SW 1271 (cell line): ENCODE measurements around the gene FAF2.
"Not testable (repeated sequence)": the region's sequence is repeated elsewhere in the genome, so short reads cannot be mapped to it uniquely, and the experiment has no call there.

ENCODE experiments used
- DNase-seq, 2 experiments: peaks; one replicate each; lab custom pipeline; 2025; lab: John Stamatoyannopoulos, UW

The FAF2 gene, protein sequence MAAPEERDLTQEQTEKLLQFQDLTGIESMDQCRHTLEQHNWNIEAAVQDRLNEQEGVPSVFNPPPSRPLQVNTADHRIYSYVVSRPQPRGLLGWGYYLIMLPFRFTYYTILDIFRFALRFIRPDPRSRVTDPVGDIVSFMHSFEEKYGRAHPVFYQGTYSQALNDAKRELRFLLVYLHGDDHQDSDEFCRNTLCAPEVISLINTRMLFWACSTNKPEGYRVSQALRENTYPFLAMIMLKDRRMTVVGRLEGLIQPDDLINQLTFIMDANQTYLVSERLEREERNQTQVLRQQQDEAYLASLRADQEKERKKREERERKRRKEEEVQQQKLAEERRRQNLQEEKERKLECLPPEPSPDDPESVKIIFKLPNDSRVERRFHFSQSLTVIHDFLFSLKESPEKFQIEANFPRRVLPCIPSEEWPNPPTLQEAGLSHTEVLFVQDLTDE

DNA sequence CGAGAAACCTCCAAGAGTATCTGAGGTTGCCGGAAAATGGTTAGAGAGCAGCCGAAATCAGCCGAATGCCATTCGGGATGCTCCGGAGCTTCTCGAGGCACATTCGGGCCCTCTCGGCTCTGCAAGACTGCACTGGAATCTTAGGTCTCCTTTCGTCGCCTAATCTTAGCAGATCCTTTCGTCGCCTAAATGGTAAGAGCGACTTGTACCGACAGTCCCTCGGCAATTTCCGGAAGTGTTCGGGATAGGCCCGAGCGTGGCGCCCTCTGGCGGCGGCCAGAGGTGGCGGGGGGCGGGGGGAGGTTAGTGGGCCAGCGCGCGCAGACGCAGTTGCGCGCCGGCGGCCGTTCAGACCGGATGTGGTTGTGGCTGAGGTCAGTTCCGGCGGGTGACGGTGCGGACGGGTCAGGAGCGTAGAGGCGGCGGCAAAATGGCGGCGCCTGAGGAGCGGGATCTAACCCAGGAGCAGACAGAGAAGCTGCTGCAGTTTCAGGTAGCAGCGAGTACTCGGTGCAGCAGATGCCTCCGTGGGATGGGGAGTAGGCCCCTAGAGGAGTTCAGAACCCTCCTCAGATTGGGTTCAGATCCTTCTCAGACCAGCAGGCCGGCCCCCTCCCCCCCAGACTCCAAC lies at the start of gene FAF2:
TSS of gene FAF2 (plus strand) at position 408 of the 631 bp plus-strand sequence. CDS start at position 431, 23 bp downstream.
- DNase-seq = peak; percentile 98 to 99

DNA sequence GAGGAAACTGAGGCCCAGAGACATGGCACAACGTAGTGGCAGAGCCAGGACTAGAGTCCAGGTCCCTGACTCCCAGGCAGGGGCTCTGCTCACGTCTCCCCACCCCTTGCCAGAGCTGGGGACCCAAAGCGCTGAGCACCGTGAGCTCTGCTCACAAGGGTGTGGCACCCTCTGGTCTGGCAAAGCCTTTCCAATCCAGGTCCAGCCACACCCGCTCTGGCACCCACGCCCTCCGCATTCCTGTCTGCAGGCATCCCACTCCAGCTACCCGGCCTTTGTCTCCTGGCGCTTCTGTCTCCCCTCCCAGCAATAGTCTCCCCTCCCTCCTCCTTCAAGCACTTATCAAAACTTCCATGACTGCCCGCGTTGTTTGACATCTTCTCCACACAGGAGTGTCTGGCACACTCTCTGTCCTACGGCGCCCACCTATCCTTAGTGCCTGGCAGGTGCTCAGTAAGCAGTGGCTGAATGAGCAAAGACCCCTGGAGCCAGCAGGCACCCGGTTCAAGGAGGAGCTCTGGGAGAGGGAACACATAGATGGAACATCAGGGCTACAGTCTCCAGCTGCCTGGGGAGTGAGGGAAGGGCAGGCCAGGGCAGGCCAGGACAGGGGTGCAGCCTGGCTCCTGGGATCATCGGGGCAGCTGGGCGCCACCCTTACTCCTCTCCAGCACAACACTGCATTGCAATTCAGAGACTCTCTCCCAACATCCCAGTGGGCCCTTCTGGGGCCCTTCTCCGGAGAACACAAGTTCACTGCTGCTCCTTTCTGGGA lies 47.6 kb upstream of the FAF2 start:
- no peak for DNase-seq

DNA sequence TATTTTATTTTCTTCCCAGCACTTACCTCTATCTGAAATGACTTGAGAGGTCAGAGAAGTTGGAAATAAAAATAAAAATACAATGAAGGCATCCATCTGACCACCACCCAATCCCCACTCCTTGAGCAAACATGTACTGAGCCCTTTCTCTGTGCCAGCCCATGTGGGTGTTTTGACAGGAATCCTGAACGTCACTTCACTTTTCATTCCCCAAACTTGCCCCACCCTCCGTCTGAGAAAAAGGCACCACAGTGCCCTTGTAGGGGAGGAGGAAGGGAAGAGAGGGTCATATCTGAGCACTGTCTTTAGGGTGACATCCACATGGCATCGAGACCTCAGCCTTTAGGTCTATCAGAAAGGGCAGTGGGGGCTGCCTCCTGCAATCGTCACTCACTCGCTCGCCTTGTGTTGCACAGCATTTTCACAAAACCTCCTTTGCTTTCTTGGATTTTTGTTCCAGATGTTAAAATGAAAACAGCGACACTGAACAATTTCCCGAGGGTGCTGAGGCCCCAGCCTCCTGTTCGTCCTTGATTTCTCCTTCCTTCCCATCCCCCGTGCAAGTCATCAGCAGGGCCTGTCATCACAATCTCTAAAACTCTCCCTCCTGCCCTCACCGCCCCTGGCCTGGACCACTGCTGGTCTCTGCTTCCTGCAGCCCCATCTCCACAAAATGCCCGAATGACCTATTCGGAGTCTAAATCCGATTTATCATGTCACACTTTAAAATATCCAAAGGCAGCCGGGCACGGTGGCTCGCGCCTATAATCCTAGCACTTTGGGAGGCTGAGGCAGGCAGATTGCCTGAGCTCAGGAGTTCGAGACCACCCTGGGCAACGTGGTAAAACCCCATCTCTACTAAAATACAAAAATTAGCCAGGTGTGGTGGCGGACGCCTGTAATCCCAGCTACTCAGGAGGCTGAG lies 46.6 kb upstream of the FAF2 start:
- no peak for DNase-seq

DNA sequence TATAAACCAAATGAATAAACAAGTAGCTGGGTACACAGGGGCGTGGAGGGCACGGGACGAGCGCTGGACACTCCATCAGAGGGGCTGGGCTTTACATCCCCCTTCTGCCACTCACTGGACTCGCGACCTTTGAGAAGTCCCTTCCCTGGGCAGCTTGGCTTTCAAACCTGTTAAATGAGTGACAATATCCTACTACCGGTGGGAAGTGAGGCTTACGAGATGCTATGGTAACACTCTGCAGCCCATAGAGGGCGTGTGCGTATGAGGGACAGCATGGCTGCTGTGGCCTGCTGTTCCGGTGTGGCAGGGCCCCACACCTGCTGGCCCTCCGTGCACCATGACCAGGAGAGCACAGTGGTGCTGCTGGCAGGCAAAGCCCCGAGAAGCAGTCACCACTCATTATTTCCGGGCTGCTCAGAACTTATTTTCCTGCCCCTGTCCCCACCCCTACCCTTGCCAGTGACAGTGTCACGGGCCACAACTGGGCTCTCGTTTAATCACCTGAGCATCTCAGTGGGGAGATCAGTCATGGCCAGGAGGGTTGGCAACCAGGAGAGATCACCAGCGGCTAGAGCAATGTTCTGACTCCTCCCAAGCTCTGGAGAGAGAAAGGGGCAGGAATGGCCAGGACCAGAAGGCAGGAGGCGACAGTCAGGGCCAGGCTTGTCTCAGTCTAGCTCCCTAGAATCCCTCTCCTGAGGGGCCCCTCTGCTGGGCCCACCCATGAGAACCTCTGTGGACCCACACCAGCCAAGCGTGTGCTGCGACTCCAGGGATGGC lies 42.3 kb upstream of the FAF2 start:
- DNase-seq = no peak

DNA sequence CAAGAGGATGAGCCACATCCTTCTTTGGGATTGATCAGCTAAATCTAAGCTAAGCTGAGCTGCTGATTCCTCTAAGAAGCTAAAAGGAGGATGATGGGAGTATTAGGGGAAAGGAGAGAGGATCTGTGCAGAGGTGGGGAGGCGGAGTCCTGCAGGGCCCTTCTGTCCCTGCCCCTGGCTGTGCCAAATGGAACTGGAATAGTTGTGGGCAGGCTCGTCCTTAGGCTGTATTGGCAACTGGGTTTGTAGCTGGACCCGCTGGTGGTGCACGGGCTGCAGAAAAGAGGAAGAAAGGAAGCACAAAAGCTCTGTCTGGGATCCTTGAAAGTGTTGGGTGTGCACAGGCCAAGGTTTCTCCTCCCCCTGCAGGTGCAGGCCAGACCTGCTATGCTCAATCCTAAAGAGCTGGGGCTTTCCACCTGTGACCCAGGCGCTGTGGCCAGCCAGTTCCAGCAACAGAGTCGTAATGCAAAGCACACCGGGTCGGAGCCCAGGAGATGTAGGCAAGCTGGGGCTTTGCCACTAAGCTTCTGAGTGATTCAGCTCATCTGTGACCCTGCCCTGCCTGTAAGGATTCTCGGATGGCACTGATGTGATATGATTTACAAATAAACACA lies 41.6 kb upstream of the FAF2 start:
- no peak for DNase-seq

DNA sequence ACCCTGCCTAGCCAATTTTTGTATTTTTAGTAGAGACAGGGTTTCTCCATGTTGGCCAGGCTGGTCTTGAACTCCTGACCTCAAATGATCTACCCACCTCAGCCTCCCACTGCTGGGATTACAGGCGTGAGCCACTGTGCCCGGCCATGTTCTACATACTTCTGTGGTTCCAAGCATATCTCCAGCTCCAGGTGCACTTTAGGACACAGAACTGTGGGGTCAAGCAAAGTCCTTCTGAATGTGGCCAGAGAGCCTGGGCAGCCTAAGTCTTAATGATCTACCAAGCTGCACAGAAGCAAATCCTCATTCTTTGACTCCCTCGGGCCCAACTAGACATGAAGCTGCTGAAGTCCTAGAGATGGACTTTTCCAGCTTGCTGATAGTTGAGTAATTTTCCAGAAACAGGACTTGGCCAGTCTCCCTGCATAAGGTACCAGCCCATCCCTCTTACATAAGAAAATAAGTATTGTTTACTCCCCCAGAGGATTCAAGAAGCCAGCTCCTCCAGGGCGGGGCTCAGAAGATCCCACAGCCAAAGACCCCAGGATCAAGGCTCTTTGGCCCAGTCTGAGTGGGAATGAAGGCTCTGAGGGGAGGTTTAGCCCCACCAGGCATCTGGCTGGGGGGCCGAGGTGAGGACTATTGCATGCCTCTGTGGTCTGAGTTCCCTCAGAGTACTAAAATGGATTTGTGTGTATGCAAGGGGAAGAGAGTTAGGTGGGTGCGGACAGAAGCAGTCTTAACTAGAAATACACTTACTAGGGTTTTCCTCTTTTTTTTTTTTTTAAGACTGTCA lies 40.5 kb upstream of the FAF2 start:
- DNase-seq = no peak

DNA sequence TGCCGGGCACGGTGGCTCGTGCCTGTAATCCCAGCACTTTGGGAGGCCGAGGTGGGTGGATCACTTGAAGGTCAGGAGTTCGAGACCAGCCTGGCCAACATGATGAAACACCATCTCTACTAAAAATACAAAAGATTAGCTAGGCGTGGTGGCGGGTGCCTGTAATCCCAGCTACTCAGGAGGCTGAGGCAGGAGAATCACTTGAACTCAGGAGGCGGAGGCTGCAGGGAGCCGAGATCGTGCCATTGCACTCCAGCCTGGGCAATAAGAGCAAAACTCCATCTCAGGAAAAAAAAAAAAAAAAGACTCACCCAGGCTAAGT lies 40.0 kb upstream of the FAF2 start:
- DNase-seq = not testable (repeated sequence)

DNA sequence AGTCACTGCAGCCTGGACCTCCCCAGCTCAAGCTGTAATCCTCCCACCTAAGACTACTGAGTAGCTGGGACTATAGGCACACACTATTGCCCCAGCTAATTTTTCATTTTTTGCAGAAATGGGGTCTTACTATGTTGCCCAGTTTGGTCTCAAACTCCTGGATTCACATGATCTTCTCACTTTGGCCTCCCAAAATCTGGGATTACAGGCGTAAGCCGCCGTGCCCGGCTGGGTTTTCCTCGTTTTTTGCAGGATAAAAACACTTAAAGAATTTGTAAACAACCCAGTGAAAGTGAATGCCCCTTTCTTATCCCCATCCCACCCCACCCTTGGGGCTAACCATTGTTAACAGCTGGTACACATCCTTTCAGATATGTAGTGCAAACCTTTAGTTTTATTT lies 39.6 kb upstream of the FAF2 start:
- DNase-seq = no peak

DNA sequence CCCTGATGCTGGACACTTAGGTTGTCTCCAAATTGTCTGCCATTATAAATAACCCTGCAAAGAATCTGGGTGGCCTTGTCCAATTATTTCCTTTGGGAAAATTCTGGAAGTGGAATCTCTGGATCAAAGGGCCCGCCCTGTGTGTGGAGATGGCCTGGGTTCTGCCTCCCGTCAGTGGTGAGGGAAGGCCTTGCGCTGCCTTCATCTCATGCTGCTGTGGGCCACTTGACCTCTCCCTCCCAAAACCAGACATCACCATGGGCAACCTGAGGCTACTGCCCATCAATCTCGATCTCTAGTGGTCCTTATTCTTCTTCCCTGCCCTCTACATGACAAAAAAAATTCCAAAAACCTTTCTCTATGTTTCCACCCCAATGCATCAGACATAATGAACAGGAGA lies 38.4 kb upstream of the FAF2 start:
- no peak for DNase-seq

DNA sequence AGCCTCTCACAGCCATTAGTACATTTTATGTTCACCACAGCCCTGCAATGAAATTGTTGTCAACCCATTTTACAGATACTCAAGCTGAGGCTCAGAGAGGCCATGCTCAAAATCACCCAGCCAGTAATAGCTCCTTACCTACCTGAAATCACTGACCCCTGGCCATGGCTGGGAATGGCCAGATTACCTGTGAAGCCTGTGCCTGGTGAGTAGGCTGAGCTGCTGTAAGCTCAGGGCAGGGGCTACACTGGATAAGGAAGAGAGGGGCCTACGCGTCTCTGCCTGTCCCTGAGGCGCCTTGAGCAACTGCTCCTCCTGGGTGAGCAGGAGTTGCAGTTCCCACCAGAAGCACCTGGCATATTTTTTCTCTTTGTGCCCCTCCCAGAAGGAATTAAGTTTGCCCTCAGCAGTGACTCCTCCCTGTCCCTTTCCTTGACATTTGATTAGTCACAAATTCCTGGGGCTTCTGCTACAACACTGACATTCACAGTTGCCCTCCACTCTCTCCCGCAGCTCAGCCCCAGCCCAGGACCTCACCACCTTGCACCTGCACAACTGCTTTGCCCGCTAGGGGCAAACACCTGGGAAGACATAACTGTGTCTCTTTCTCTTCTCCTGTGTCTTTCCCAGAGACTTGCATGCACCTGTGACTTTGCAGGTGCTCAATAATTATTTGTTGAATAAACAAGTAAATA lies 37.6 kb upstream of the FAF2 start:
- no peak for DNase-seq

DNA sequence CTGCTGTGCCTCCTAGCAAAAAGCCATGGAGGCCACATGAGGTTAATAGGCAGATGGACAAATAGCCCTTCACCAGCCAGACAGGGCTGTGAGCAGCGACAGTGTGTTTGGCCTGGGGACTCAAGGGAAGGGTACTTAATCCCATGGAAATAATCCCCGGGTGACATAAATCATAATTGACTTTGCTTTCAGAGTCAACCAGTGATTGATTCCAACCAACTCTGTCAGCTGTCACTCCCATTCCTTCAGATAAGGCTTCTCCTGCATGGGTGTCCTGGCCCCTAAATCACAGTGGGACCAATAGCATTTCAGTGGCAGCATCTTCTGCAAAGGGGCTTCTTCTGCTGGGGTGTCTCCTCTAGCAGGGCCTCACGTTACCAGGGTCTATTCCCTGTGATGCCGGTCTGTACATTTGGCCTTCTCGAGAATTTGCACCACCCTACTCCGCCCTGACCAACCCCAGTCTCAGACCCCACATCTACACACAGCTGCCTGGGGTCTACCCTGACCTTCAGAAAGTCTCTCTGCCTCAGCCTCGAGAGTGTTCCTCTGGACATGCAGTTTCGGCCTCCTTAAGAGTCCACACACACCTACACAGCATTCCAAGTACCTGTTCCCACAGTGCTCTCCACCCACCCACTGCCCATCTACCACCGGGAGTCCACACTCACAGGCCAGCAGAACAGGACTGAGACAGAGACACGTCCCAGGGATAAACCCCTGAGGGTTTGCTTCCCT lies 35.5 kb upstream of the FAF2 start:
- no peak for DNase-seq

DNA sequence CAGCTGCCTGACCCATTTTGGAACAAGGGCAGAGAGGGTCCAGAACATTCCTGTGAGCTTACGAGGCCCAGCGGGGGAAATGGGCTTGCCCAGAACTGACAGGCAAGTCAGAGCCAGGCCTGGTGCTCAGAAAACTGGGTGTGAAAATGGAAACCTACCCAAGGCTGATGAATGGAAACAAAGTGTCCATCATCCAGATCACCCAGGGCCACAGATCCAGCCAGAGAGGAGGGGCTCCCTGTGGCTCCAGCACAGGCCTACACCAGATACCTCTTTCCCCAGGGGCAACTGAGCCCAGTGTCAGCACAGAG lies 35.0 kb upstream of the FAF2 start:
- DNase-seq = no peak

DNA sequence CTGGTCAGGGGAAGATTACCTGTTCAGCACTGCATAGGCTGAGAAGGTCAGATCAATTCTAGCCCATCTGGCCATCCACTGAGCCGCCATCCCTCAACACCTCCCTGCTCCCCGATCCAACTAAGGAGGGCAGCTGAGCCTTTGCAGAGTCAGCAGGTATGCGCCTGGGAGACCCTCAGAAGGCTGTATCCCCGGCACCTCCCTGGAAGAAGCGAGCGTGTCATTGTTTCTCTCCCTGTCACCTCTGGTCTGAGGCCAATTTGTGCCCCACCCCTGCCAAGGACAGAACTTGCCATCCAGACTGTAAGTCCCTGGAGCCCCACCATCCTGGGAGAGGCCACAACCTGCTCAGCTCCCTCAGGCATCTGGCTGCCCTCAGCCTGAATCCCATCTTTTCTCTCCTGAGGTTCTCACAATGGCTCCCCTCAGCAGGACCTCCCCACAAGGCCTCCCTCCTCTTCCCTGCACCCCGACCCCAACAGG lies 34.4 kb upstream of the FAF2 start:
- DNase-seq = no peak

DNA sequence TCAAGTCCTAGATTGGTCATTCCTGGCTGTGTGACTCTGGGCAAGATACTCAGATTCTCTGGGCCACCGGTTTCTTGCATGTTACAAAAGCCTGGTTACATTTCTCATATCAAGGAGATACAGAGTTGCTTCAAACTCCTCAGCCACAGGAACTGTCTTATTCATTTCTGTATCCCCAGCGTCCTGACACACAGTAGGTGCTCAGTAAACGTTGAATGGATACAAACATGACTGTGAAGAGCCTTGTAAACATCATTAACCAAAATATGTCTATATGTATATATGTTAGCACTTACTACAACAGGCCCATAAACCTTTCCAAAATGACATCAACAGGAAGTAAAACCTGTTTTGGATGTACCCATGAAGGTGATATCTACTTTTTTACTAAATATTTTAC lies 33.5 kb upstream of the FAF2 start:
- DNase-seq = no peak

DNA sequence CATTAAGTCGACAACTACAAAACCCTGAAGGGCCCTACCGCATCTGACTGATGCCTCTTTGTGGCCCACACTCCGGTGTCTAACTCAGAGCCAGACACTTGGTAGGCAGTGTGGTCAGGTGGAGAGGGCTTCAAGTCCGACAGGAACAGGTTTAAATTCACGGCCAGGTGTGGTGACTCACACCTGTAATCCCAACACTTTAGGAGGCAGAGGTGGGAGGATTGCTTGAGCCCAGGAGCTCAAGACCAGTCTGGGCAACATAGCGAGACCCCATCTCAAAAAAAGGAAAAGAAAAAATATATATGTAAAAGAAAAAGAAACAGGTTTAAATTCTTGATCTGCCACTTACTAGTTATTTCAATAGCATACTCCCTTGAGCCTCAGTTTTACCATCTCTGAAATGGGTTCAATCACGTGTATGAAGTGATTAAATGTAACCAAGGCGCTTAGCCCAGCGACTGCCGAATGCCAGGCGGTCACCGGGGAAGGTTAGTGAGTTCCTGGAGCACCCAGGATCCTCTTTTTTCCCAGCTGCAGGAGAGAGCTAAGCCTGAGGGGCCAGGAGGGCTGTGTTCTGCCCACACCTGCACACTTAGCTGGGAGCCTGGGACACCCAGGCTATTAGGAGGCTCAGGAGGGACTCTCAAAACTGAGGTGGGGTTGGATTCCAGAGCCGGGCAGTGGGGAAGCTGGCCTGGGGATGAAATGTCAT lies 32.8 kb upstream of the FAF2 start:
- no peak for DNase-seq

DNA sequence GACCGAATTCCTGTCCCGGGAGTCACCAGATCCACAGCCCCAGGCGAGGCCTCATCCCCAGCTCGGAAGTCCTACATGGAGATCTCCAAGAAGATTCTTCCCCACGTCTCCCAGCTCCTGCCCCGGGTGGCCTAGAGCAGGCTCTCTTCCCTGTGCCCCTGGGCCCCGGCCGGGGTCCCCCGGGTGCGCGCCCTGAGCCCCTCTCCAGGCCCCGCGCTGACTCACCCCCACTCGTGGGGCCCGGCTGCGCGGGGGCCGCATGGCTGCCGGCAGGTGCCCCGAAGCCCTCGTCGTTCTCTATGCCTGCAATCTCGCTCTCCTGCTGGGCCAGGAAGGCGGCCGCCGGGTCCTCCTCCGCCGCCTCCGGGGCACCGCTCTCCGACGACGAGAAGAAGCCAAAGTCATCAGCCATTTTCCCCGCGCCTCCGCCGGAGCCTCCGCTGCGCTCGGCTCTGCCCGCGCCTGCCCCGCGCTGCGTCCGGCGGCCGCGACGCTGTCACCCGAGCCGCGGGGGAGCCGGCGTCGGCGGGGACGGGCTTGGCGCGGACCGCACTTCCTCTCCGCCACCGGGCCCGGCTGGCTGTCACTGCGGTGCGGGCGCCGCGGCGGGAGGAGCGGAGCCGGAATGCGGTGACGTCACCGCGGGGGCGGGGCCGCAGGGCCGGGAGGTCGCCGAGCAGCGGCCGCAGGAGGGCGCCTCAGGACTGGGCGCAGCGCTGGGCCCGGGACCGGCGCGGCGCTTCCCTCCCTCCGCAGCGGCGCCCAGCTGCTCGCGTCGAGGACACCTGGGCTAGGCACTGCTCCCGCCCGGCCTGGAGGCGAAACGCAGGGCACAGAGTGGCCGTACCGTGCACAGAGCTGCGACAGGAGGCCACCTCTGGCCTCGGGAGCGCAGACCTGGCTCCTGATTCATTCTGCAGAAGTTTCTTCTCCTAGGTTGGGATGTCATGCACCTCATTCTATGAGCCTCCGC lies 31.9 kb upstream of the FAF2 start, which contains the start of gene CLTB:
TSS of gene CLTB (minus strand) at position 588 of the 973 bp plus-strand sequence. CDS start at position 412, 176 bp downstream.
- peak; percentile 75 to 89 for DNase-seq
